Stimulated activated CD4-positive, alpha-beta T cell treated with anti-CD3 and anti-CD28 coated beads, Interleukin-2, amount 100 ng/mL, for 48 hours (primary cell): Measurements from ENCODE around the gene RGPD5.
"Not testable (repeated sequence)": the region's sequence is repeated elsewhere in the genome, so short reads cannot be mapped to it uniquely, and the experiment has no call there.

Experiments used
- DNase-seq, 2 donors: peaks; one replicate each; pipeline ENCODE4 v3.0.0-alpha.2; 2020

RGPD5 gene

GRCh38 chr2:109894141-109894540 is 100.0 kb downstream of the RGPD5 start:
- not testable (repeated sequence) for DNase-seq

- DNase-seq = not testable (repeated sequence)
These were observed 101.2 kb downstream of the RGPD5 start for GRCh38 chr2:109895090-109895869.

- DNase-seq = not testable (repeated sequence)
These were observed 102.1 kb downstream of the RGPD5 start for GRCh38 chr2:109896212-109896611.

GRCh38 chr2:109897769-109898461 is 103.8 kb downstream of the RGPD5 start:
- not testable (repeated sequence) for DNase-seq

- not testable (repeated sequence) for DNase-seq
These were observed 104.6 kb downstream of the RGPD5 start, which contains the start of gene LIMS3 for GRCh38 chr2:109898462-109899336. Gene LIMS3 (plus strand): TSS chr2:109898688. CDS start chr2:109898729, 41 bp downstream.

- DNase-seq = not testable (repeated sequence)
These were observed 111.7 kb downstream of the RGPD5 start for GRCh38 chr2:109905796-109906195.
